ENCODE data around the gene PRAC2. TPM values are rescaled to one million over a fixed set of nuclear protein-coding genes. Genes with fewer than 3 reads are reported as not detected.

Gene PRAC2
- total RNA-seq, 1 experiment from 2014 or later: not detected

MicroRNA genes within 50 kb of the gene (microRNA counts, 767-probe panel; counts per million panel counts)
- not detected for microRNA hsa-miR-3185

Small RNA genes lying within 50 kb of the gene (microRNA-seq; reads per million reads assigned to microRNA genes)
- gene MIR3185 (ENCODE audit: borderline number of aligned reads): 1.2 reads per million

Other genes with a start within 250 kb of the PRAC2 start
- gene HOXB1, start 192.2 kb upstream of the PRAC2 start, total RNA-seq (2021; ENCODE audit: unreplicated experiment): not detected
- 2.0 TPM for gene HOXB2, start 178.1 kb upstream of the PRAC2 start, total RNA-seq (2021; ENCODE audit: unreplicated experiment)
- gene HOXB4, start 144.8 kb upstream of the PRAC2 start, total RNA-seq (2021; ENCODE audit: unreplicated experiment): 11.3 TPM
- 19.8 TPM for gene HOXB3, start 132.9 kb upstream of the PRAC2 start, total RNA-seq (2021; ENCODE audit: unreplicated experiment)
- 19.8 TPM for gene HOXB5, start 129.4 kb upstream of the PRAC2 start, total RNA-seq (2021; ENCODE audit: unreplicated experiment)
- gene HOXB6, start 118.2 kb upstream of the PRAC2 start, total RNA-seq (2021; ENCODE audit: unreplicated experiment): 64.8 TPM
- gene HOXB7, start 112.2 kb upstream of the PRAC2 start, total RNA-seq (2021; ENCODE audit: unreplicated experiment): 33.6 TPM
- 44.7 TPM for gene HOXB8, start 107.9 kb upstream of the PRAC2 start, total RNA-seq (2021; ENCODE audit: unreplicated experiment)
- gene HOXB9, start 96.8 kb upstream of the PRAC2 start, total RNA-seq (2021; ENCODE audit: unreplicated experiment): 40.1 TPM
- not detected for gene PRAC1, start 667 bp upstream of the PRAC2 start, total RNA-seq (2021; ENCODE audit: unreplicated experiment)
- 7.8 TPM for gene HOXB13, start 5.6 kb downstream of the PRAC2 start, total RNA-seq (2021; ENCODE audit: unreplicated experiment)
- gene TTLL6, start 94.0 kb downstream of the PRAC2 start, total RNA-seq (2021; ENCODE audit: unreplicated experiment): 0.79 TPM
- gene CALCOCO2, start 107.8 kb downstream of the PRAC2 start, total RNA-seq (2021; ENCODE audit: unreplicated experiment): 151 TPM
- 188 TPM for gene ATP5MC1, start 169.6 kb downstream of the PRAC2 start, total RNA-seq (2021; ENCODE audit: unreplicated experiment)
- 119 TPM for gene UBE2Z, start 185.2 kb downstream of the PRAC2 start, total RNA-seq (2021; ENCODE audit: unreplicated experiment)
- gene SNF8, start 221.7 kb downstream of the PRAC2 start, total RNA-seq (2021; ENCODE audit: unreplicated experiment): 178 TPM
- not detected for gene GIP, start 245.4 kb downstream of the PRAC2 start, total RNA-seq (2021; ENCODE audit: unreplicated experiment)